Upper lobe of left lung (tissue), 6 donors: ENCODE results near the gene DRAXIN. TPM values are rescaled to one million over a fixed set of nuclear protein-coding genes. Genes with fewer than 3 reads are reported as not detected.
A peak's percentile ranks its signal among the peaks of the same experiment; 100 is the strongest.

Source experiments
- ATAC-seq, 2 donors: fragments of 200-7000 bp; cut with Tn5 transposase; one replicate each; pipeline ENCODE4 v1.9.1; 2022; ENCODE audit warnings: mild to moderate bottlenecking in 2 of 2, moderate library complexity in 2 of 2; ENCODE audit not compliant: low FRiP score in 2 of 2
- DNase-seq, 2 donors: peaks; one replicate each; pipeline ENCODE4 v3.0.0-alpha.2; 2019 to 2020
- H3K27ac ChIP-seq, 4 donors: fragments of 200-600 bp; sonication (generic); one replicate each; pipeline ENCODE4 v1.5.1; 2016 to 2019
- H3K27me3 ChIP-seq, 4 donors: fragments of 200-600 bp; sonication (generic); one replicate each; pipeline ENCODE4 v1.5.1; 2017 to 2019
- H3K36me3 ChIP-seq, 4 donors: fragments of 200-600 bp; sonication (generic); one replicate each; pipeline ENCODE4 v1.5.1; 2016 to 2019
- H3K4me1 ChIP-seq, 4 donors: fragments of 200-600 bp; sonication (generic); one replicate each; pipeline ENCODE4 v1.5.1; 2018 to 2019
- H3K4me3 ChIP-seq, 4 donors: fragments of 200-600 bp; sonication (generic); one replicate each; pipeline ENCODE4 v1.5.1; 2017 to 2019; ENCODE audit warnings: mild to moderate bottlenecking in 2 of 4, moderate library complexity in 1 of 4
- H3K9me3 ChIP-seq, 4 donors: fragments of 200-600 bp; sonication (generic); one replicate each; pipeline ENCODE4 v1.5.1; 2018 to 2019
- CTCF ChIP-seq, 6 experiments: fragments of 450-650 bp in 4 of 6; fragments of 200-600 bp in 2 of 6; sonication (generic) in 2 of 6; IDR thresholded peaks; one replicate each; pipeline ENCODE4 v1.5.1; 2016 to 2019; ENCODE audit warnings: antibody characterized with exemption in 6 of 6
- EP300 ChIP-seq, 4 donors: sonication (generic); formaldehyde crosslinking; IDR thresholded peaks; one replicate each; pipeline ENCODE4 v1.5.1; 2017; ENCODE audit warnings: antibody characterized with exemption in 4 of 4, control low read depth in 2 of 4
- POLR2A ChIP-seq, 4 donors: fragments of 450-650 bp; IDR thresholded peaks; one replicate each; pipeline ENCODE4 v1.5.1; 2016 to 2017; ENCODE audit warnings: antibody characterized with exemption in 4 of 4, mild to moderate bottlenecking in 2 of 4
- POLR2AphosphoS5 ChIP-seq, 2 donors: sonication (generic); formaldehyde crosslinking; IDR thresholded peaks; one replicate each; pipeline ENCODE4 v1.5.1; 2017; ENCODE audit warnings: antibody characterized with exemption in 2 of 2
- WGBS, 2 donors: methylation state at CpG; one replicate each; pipeline ENCODE4 v1.1.5; 2017 to 2018; 5-methylcytosine and 5-hydroxymethylcytosine counted together
- total RNA-seq, 6 donors: library from RNA; depleted of rRNA in 4 of 6; stranded (reverse); fragments of >200 nt in 4 of 6; gene quantifications; one replicate each; pipeline versions ENCODE4 v1.1.0 to v1.2.1, GENCODE V29; 2016 to 2021
- donor health status: DM: no; HTN: no; CAD: no; lungs with moderate emphysema.
- donor health status: DM: no; HTN: yes; CAD: no; lungs with severe emphysema.

DRAXIN gene
- total RNA-seq, 6 donors from 2014 or later = 0.11 to 0.17 TPM; not detected in 4

DNA sequence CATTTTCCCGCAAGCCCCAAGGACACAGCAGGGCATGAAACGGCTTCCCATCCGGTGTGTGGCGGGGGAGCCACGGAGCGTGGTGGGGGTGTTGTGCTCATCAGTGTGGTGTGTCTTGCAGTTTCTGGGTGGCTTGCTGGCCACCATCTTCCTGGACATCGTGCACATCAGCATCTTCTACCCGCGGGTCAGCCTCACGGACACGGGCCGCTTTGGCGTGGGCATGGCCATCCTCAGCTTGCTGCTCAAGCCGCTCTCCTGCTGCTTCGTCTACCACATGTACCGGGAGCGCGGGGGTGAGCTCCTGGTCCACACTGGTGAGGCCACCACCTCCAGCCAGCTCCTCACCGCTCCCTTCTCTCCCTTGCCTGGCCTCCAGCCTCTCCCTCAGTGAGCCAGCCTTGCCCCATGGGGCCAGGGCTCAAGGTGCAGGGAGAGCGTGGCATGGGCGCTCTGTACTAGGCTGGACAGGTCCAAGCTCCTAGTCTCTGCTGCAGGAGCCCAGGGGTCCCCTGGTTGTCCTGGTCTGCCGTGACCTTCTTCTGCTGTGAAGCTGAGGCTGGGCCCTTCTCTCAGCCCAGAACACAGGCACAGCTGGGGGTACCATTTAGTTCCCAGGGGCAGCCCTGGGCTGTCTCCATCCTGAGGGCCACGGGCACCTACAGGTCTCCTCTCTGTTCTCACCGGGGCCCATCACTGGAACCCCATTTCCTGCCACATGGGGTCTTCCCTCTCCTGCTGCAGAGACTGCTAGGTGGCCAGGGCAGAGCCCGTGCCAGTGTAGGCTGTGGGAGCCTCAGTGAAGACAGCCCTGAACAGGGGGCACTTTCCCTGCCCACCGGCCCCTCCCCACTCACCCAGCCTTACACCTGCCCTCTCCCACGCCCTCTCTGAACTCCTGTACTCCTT, 57.0 kb downstream of the DRAXIN start:
- peaks cover 6 to 76% (median 42%) of the 10 kb centered on the region in 4 donors for H3K36me3 ChIP-seq
- WGBS, 2 donors = 92 to 97% methylated on average over 23 to 27 of the region's 27 CpGs

GRCh38 chr1:11749203-11749689, 57.7 kb downstream of the DRAXIN start:
- peak; percentile 72 to 84 for ATAC-seq
- Histone ChIP-seq H3K27ac (peak overlapping the region in 2 of 4 donors; percentile 57 to 74), H3K4me3 (no peak overlapping the region), H3K27me3 (no peaks in the 10 kb centered on the region), H3K9me3 (no peaks in the 10 kb centered on the region), H3K36me3 (peaks cover 6 to 71% (median 42%) of the 10 kb centered on the region in 4 donors), H3K4me1 (peaks cover 4 to 18% (median 5%) of the 10 kb centered on the region in 4 donors)
- TF ChIP-seq EP300 (IDR thresholded peaks at IDR 0.05) (no peak), CTCF (IDR thresholded peaks at IDR 0.05) (peak in 5 of 6 experiments; percentile 61 to 89 (median 76))
- WGBS, 2 donors = 63 to 74% methylated on average over 8 to 9 of the region's 9 CpGs
- DNase-seq = peak in 1 of 2 donors; percentile 81

More for the DNA sequence above, 57.0 kb downstream of the DRAXIN start:
- ATAC-seq = peak in 1 of 2 donors; percentile 8
- DNase-seq = peak in 1 of 2 donors; percentile 73
- Histone ChIP-seq H3K27ac (peak overlapping the region in 2 of 4 donors; percentile 57 to 74), H3K9me3 (no peaks in the 10 kb centered on the region), H3K27me3 (no peaks in the 10 kb centered on the region), H3K4me3 (no peak overlapping the region), H3K4me1 (peaks cover 4 to 18% (median 5%) of the 10 kb centered on the region in 4 donors)
- TF ChIP-seq EP300 (IDR thresholded peaks at IDR 0.05) (no peak), POLR2A (IDR thresholded peaks at IDR 0.05) (no peak), CTCF (IDR thresholded peaks at IDR 0.05) (no peak), POLR2AphosphoS5 (IDR thresholded peaks at IDR 0.05) (no peak)

DNA sequence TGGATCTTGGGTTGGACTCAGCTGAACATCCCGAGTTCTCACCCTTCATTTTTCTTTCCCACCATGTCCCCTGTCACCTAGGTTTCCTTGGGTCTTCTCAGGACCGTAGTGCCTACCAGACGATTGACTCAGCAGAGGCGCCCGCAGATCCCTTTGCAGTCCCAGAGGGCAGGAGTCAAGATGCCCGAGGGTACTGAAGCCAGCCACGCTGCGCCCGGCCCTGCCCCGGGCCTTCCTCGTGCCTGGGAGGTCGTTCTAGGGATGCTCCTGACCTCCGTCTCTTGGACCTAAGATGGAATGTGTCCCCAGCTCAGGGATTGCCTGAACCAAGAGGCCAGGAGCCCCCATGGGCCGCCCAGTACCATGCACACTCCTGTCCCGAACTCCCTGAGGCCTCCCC, 58.5 kb downstream of the DRAXIN start:
- H3K27me3 ChIP-seq = no peaks in the 10 kb centered on the region
- DNase-seq (no peak), ATAC-seq (no peak)
- no peak overlapping the region for H3K4me3 ChIP-seq
- H3K27ac ChIP-seq = no peak overlapping the region
- H3K4me1 ChIP-seq = peaks cover 4 to 18% (median 5%) of the 10 kb centered on the region in 4 donors
- peaks cover 6 to 64% (median 42%) of the 10 kb centered on the region in 4 donors for H3K36me3 ChIP-seq
- 91 to 96% methylated on average over 14 to 15 of the region's 15 CpGs for WGBS, 2 donors
- no peaks in the 10 kb centered on the region for H3K9me3 ChIP-seq
- TF ChIP-seq POLR2AphosphoS5 (IDR thresholded peaks at IDR 0.05) (no peak), CTCF (IDR thresholded peaks at IDR 0.05) (no peak), POLR2A (IDR thresholded peaks at IDR 0.05) (no peak), EP300 (IDR thresholded peaks at IDR 0.05) (no peak)

- no peak overlapping the region for H3K4me3 ChIP-seq
- TF ChIP-seq CTCF (IDR thresholded peaks at IDR 0.05) (no peak), POLR2AphosphoS5 (IDR thresholded peaks at IDR 0.05) (no peak), POLR2A (IDR thresholded peaks at IDR 0.05) (no peak), EP300 (IDR thresholded peaks at IDR 0.05) (no peak)
- 91 to 93% methylated on average over 6 to 9 of the region's 9 CpGs for WGBS, 2 donors
- peaks cover 3 to 54% (median 38%) of the 10 kb centered on the region in 4 donors for H3K36me3 ChIP-seq
- ATAC-seq (no peak), DNase-seq (no peak)
- no peaks in the 10 kb centered on the region for H3K27me3 ChIP-seq
- no peaks in the 10 kb centered on the region for H3K9me3 ChIP-seq
- peaks cover 4 to 18% (median 5%) of the 10 kb centered on the region in 4 donors for H3K4me1 ChIP-seq
- H3K27ac ChIP-seq = no peak overlapping the region
Observed at GRCh38 chr1:11751087-11751486, 59.6 kb downstream of the DRAXIN start.
